NCI-H345 treated with DMSO at 0.1 percent for 48 hours (cell line): ENCODE results near the gene SDHD.
"Not testable (repeated sequence)": the region's sequence is repeated elsewhere in the genome, so short reads cannot be mapped to it uniquely, and the experiment has no call there.

Source experiments
- DNase-seq: peaks from one replicate; lab custom pipeline; 2025; ENCODE audit not compliant: unreplicated experiment; lab: John Stamatoyannopoulos, UW

SDHD gene

GRCh38 chr11:112086422-112087191 is at the start of gene SDHD, which contains the start of gene TIMM8B:
SDHD (plus strand) TSS chr11:112086873; CDS start chr11:112086908, 35 bp downstream.
TIMM8B (minus strand) TSS chr11:112086756; CDS start chr11:112086723, 33 bp downstream.
- peak; percentile 97 for DNase-seq

- no peak for DNase-seq
These were observed 49.1 kb upstream of the SDHD start for GRCh38 chr11:112037527-112037926.

GRCh38 chr11:112042161-112042960 is 44.3 kb upstream of the SDHD start:
- DNase-seq: no peak

GRCh38 chr11:112042961-112043304 is 43.7 kb upstream of the SDHD start:
- no peak for DNase-seq

- no peak for DNase-seq
These were observed 41.7 kb upstream of the SDHD start for GRCh38 chr11:112044961-112045360.

GRCh38 chr11:112046647-112047046 is 40.0 kb upstream of the SDHD start:
- DNase-seq: not testable (repeated sequence)

GRCh38 chr11:112048256-112048655 is 38.4 kb upstream of the SDHD start:
- not testable (repeated sequence) for DNase-seq

GRCh38 chr11:112049777-112050176 is 36.9 kb upstream of the SDHD start:
- no peak for DNase-seq

GRCh38 chr11:112050721-112051120 is 36.0 kb upstream of the SDHD start:
- no peak for DNase-seq

- no peak for DNase-seq
These were observed 34.9 kb upstream of the SDHD start for GRCh38 chr11:112051768-112052167.

GRCh38 chr11:112057170-112057569 is 29.5 kb upstream of the SDHD start:
- no peak for DNase-seq

- DNase-seq: no peak
These were observed 28.6 kb upstream of the SDHD start for GRCh38 chr11:112058103-112058502.

GRCh38 chr11:112062923-112063322 is 23.8 kb upstream of the SDHD start:
- no peak for DNase-seq

GRCh38 chr11:112073941-112074811 is 12.5 kb upstream of the SDHD start, which contains the start of the genes NKAPD1 and PIH1D2:
NKAPD1 (plus strand) TSS chr11:112074299; CDS start chr11:112075575, 1,276 bp downstream.
PIH1D2 (minus strand) TSS chr11:112074017; CDS start chr11:112073174, 843 bp downstream.
- DNase-seq: peak; percentile 93

GRCh38 chr11:112082729-112083128 is 3.9 kb upstream of the SDHD start:
- DNase-seq: no peak

GRCh38 chr11:112085822-112086421 is 751 bp upstream of the SDHD start:
- DNase-seq: no peak

- DNase-seq: no peak
These were observed 539 bp downstream of the SDHD start for GRCh38 chr11:112087212-112087611.

GRCh38 chr11:112095302-112095701 is 8.6 kb downstream of the SDHD start:
- not testable (repeated sequence) for DNase-seq

- no peak for DNase-seq
These were observed 9.5 kb downstream of the SDHD start for GRCh38 chr11:112096194-112096593.

- DNase-seq: no peak
These were observed 11.3 kb downstream of the SDHD start for GRCh38 chr11:112097734-112098528.
